ENCODE results near the gene EFTUD2. TPM values are rescaled to one million over a fixed set of nuclear protein-coding genes. Genes with fewer than 3 reads are reported as not detected.
A peak's percentile ranks its signal among the peaks of the same experiment; 100 is the strongest.

The EFTUD2 gene
- total RNA-seq, 8 experiments from 2014 or later = 31.6 to 155 (median 63.5) TPM

GRCh38 chr17:44887971-44888954 is 11.0 kb downstream of the EFTUD2 start:
- H3K27ac ChIP-seq = no peak overlapping the region
- whole genome bisulfite sequencing, 10 experiments = 91 to 100% (median 96%) methylated on average over 3 to 9 of the region's 10 CpGs; no CpG with 5 or more reads in 1 of the 10 experiments
- peaks cover 0 to 2% of the 10 kb centered on the region in 2 donors for H3K4me1 ChIP-seq (replicated peaks in 1 of 2)
- no peak overlapping the region for H3K4me3 ChIP-seq
- no peak for ATAC-seq (replicated peaks in 6 of 8)
- in situ Hi-C loops (cut with MboI; ENCODE audit: low pct_unique_long_range_greater_than_20kb in 2 of 9, low sequenced_read_pairs in 9 of 9, unreplicated experiment in 9 of 9) = no loop called here

- ATAC-seq (replicated peaks in 6 of 8) = no peak
- in situ Hi-C loops (cut with MboI; ENCODE audit: low pct_unique_long_range_greater_than_20kb in 2 of 9, low sequenced_read_pairs in 9 of 9, unreplicated experiment in 9 of 9) = no loop called here
- H3K27ac ChIP-seq = no peak overlapping the region
- whole genome bisulfite sequencing, 10 experiments = 100% methylated on average over 1 of the region's 1 CpG; no CpG with 5 or more reads in 6 of the 10 experiments
- H3K4me3 ChIP-seq = no peak overlapping the region
- no peaks in the 10 kb centered on the region for H3K4me1 ChIP-seq (replicated peaks in 1 of 2)
Observed at GRCh38 chr17:44887016-44887415, 12.2 kb downstream of the EFTUD2 start.

GRCh38 chr17:44884941-44885340 is 14.3 kb downstream of the EFTUD2 start:
- Histone ChIP-seq H3K4me1 (replicated peaks in 1 of 2) (no peaks in the 10 kb centered on the region), H3K27ac (no peak overlapping the region), H3K4me3 (no peak overlapping the region)
- 94 to 100% (median 100%) methylated on average over 1 to 2 of the region's 2 CpGs; no CpG with 5 or more reads in 3 of the 10 experiments for WGBS, 10 experiments
- no peak for ATAC-seq (replicated peaks in 6 of 8)
- in situ Hi-C loops (cut with MboI; ENCODE audit: low pct_unique_long_range_greater_than_20kb in 2 of 9, low sequenced_read_pairs in 9 of 9, unreplicated experiment in 9 of 9) = no loop called here

GRCh38 chr17:44881145-44881544 is 18.1 kb downstream of the EFTUD2 start:
- H3K4me3 ChIP-seq = no peak overlapping the region

GRCh38 chr17:44880062-44880461 is 19.2 kb downstream of the EFTUD2 start:
- 14 to 100% (median 74%) methylated on average over 1 to 2 of the region's 2 CpGs; no CpG with 5 or more reads in 2 of the 10 experiments for WGBS, 10 experiments
- ATAC-seq (replicated peaks in 6 of 8) = peak in 4 of 8 experiments; percentile 50 to 97 (median 78)
- H3K27ac ChIP-seq = no peak overlapping the region
- in situ Hi-C loops (cut with MboI; ENCODE audit: low pct_unique_long_range_greater_than_20kb in 2 of 9, low sequenced_read_pairs in 9 of 9, unreplicated experiment in 9 of 9) = no loop called here
- no peaks in the 10 kb centered on the region for H3K4me1 ChIP-seq (replicated peaks in 1 of 2)
- H3K4me3 ChIP-seq = no peak overlapping the region

More at GRCh38 chr17:44881145-44881544, 18.1 kb downstream of the EFTUD2 start:
- in situ Hi-C loops (cut with MboI; ENCODE audit: low pct_unique_long_range_greater_than_20kb in 2 of 9, low sequenced_read_pairs in 9 of 9, unreplicated experiment in 9 of 9) = no loop called here
- no peak for ATAC-seq (replicated peaks in 6 of 8)
- no peaks in the 10 kb centered on the region for H3K4me1 ChIP-seq (replicated peaks in 1 of 2)
- 41 to 100% (median 91%) methylated on average over 2 to 4 of the region's 4 CpGs for WGBS, 10 experiments
- no peak overlapping the region for H3K27ac ChIP-seq

- H3K4me3 ChIP-seq = no peak overlapping the region
- no peaks in the 10 kb centered on the region for H3K4me1 ChIP-seq (replicated peaks in 1 of 2)
- WGBS, 10 experiments = 63 to 100% (median 87%) methylated on average over 1 to 3 of the region's 6 CpGs; no CpG with 5 or more reads in 4 of the 10 experiments
- ATAC-seq (replicated peaks in 6 of 8) = peak in 5 of 8 experiments; percentile 12 to 79 (median 38)
- no peak overlapping the region for H3K27ac ChIP-seq
- in situ Hi-C loops (cut with MboI; ENCODE audit: low pct_unique_long_range_greater_than_20kb in 2 of 9, low sequenced_read_pairs in 9 of 9, unreplicated experiment in 9 of 9) = no loop called here
Observed at GRCh38 chr17:44879376-44879775, 19.9 kb downstream of the EFTUD2 start.

GRCh38 chr17:44878627-44879221 is 20.5 kb downstream of the EFTUD2 start:
- no peaks in the 10 kb centered on the region for H3K4me1 ChIP-seq (replicated peaks in 1 of 2)
- no peak overlapping the region for H3K27ac ChIP-seq
- in situ Hi-C loops (cut with MboI; ENCODE audit: low pct_unique_long_range_greater_than_20kb in 2 of 9, low sequenced_read_pairs in 9 of 9, unreplicated experiment in 9 of 9) = no loop called here
- peak in 1 of 8 experiments; percentile 20 for ATAC-seq (replicated peaks in 6 of 8)
- H3K4me3 ChIP-seq = no peak overlapping the region
- WGBS, 10 experiments = 12 to 100% (median 51%) methylated on average over 1 to 6 of the region's 6 CpGs

GRCh38 chr17:44877121-44877520 is 22.1 kb downstream of the EFTUD2 start:
- 80 to 100% (median 93%) methylated on average over 1 to 5 of the region's 5 CpGs for WGBS, 10 experiments
- no peaks in the 10 kb centered on the region for H3K4me1 ChIP-seq (replicated peaks in 1 of 2)
- no peak overlapping the region for H3K27ac ChIP-seq
- in situ Hi-C loops (cut with MboI; ENCODE audit: low pct_unique_long_range_greater_than_20kb in 2 of 9, low sequenced_read_pairs in 9 of 9, unreplicated experiment in 9 of 9) = no loop called here
- no peak overlapping the region for H3K4me3 ChIP-seq
- no peak for ATAC-seq (replicated peaks in 6 of 8)

GRCh38 chr17:44875761-44876160 is 23.5 kb downstream of the EFTUD2 start:
- in situ Hi-C loops (cut with MboI; ENCODE audit: low pct_unique_long_range_greater_than_20kb in 2 of 9, low sequenced_read_pairs in 9 of 9, unreplicated experiment in 9 of 9) = no loop called here
- H3K4me1 ChIP-seq (replicated peaks in 1 of 2) = no peaks in the 10 kb centered on the region
- ATAC-seq (replicated peaks in 6 of 8) = no peak
- H3K27ac ChIP-seq = no peak overlapping the region
- 86 to 100% (median 96%) methylated on average over 1 to 5 of the region's 6 CpGs; no CpG with 5 or more reads in 2 of the 10 experiments for WGBS, 10 experiments
- no peak overlapping the region for H3K4me3 ChIP-seq

GRCh38 chr17:44872131-44872768 is 27.0 kb downstream of the EFTUD2 start:
- Histone ChIP-seq H3K4me3 (no peak overlapping the region), H3K4me1 (replicated peaks in 1 of 2) (no peaks in the 10 kb centered on the region), H3K27ac (no peak overlapping the region)
- 59 to 100% (median 94%) methylated on average over 3 to 9 of the region's 9 CpGs; no CpG with 5 or more reads in 4 of the 10 experiments for WGBS, 10 experiments
- in situ Hi-C loops (cut with MboI; ENCODE audit: low pct_unique_long_range_greater_than_20kb in 2 of 9, low sequenced_read_pairs in 9 of 9, unreplicated experiment in 9 of 9) = loop anchor here in 1 of 9 experiments (25.0 kb wide), 1 partner anchor 110 kb away; the partner anchor contains the start of gene ADAM11
- no peak for ATAC-seq (replicated peaks in 6 of 8)

- Histone ChIP-seq H3K27ac (no peak overlapping the region), H3K4me1 (replicated peaks in 1 of 2) (no peaks in the 10 kb centered on the region), H3K4me3 (no peak overlapping the region)
- in situ Hi-C loops (cut with MboI; ENCODE audit: low pct_unique_long_range_greater_than_20kb in 2 of 9, low sequenced_read_pairs in 9 of 9, unreplicated experiment in 9 of 9) = loop anchor here in 1 of 9 experiments (25.0 kb wide), 1 partner anchor 109 kb away; the partner anchor contains the start of gene ADAM11
- ATAC-seq (replicated peaks in 6 of 8) = no peak
- 70 to 100% (median 100%) methylated on average over 1 to 10 of the region's 12 CpGs; no CpG with 5 or more reads in 3 of the 10 experiments for WGBS, 10 experiments
Observed at GRCh38 chr17:44871556-44871955, 27.7 kb downstream of the EFTUD2 start.

- Histone ChIP-seq H3K27ac (no peak overlapping the region), H3K4me1 (replicated peaks in 1 of 2) (no peaks in the 10 kb centered on the region), H3K4me3 (no peak overlapping the region)
- no peak for ATAC-seq (replicated peaks in 6 of 8)
- in situ Hi-C loops (cut with MboI; ENCODE audit: low pct_unique_long_range_greater_than_20kb in 2 of 9, low sequenced_read_pairs in 9 of 9, unreplicated experiment in 9 of 9) = loop anchor here in 4 of 9 experiments (10.0 to 25.0 kb wide), 2 partner anchors 93 to 106 kb away; partner anchors contain the start of gene ADAM11 (in 1 of the 4)
- 80 to 100% (median 93%) methylated on average over 1 to 3 of the region's 3 CpGs; no CpG with 5 or more reads in 3 of the 10 experiments for WGBS, 10 experiments
Observed at GRCh38 chr17:44867841-44868240, 31.4 kb downstream of the EFTUD2 start.

Measured in motor neuron (in vitro differentiated cells).